Loucy (cell line): ENCODE measurements around the gene TRIP13.
"Not testable (repeated sequence)": the region's sequence is repeated elsewhere in the genome, so short reads cannot be mapped to it uniquely, and the experiment has no call there.

ENCODE experiments used
- CTCF ChIP-seq: fragments of 200-600 bp; sonication (generic); conservative IDR thresholded peaks from 2 replicates; pipeline ENCODE4 v1.5.1; 2014; ENCODE audit warnings: mild to moderate bottlenecking, antibody characterized with exemption, low read length
- EZH2phosphoT487 ChIP-seq: fragments of 200-600 bp; IDR thresholded peaks from 2 replicates; pipeline ENCODE4 v1.6.1; 2018; ENCODE audit warnings: antibody characterized with exemption, mild to moderate bottlenecking, moderate library complexity, borderline replicate concordance

GRCh38 chr5:878677-879076 lies 14.0 kb upstream of the TRIP13 start:
- not testable (repeated sequence) for TF ChIP-seq EZH2phosphoT487, CTCF
